ENCODE data around the gene CFAP47.

DNA sequence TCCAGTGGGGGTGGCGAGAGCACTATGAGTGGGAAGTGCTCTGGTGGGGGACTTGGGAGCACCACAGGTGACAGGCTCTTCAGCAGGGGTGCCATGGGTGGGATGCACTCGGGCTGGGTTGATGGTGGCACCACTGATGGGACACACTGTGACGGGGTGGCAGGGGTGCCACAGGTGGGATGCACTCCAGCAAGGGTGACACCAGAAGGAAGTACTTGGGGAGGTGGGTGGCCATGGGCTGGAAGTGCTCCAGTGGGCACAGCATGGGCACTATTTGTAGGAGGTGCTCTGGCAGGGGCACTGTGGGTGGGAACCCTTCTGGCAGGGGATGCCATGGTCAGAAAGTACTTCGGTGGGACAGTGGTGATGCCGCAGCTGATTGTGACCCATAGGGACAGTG lies 346.6 kb downstream of the CFAP47 start:
- TF ChIP-seq POLR2A (IDR thresholded peaks at IDR 0.05) = no peak
- TF ChIP-seq, protein P1, sequence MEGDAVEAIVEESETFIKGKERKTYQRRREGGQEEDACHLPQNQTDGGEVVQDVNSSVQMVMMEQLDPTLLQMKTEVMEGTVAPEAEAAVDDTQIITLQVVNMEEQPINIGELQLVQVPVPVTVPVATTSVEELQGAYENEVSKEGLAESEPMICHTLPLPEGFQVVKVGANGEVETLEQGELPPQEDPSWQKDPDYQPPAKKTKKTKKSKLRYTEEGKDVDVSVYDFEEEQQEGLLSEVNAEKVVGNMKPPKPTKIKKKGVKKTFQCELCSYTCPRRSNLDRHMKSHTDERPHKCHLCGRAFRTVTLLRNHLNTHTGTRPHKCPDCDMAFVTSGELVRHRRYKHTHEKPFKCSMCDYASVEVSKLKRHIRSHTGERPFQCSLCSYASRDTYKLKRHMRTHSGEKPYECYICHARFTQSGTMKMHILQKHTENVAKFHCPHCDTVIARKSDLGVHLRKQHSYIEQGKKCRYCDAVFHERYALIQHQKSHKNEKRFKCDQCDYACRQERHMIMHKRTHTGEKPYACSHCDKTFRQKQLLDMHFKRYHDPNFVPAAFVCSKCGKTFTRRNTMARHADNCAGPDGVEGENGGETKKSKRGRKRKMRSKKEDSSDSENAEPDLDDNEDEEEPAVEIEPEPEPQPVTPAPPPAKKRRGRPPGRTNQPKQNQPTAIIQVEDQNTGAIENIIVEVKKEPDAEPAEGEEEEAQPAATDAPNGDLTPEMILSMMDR (IDR thresholded peaks at IDR 0.05) = no peak
